ENCODE results near the gene PFKP.

The PFKP gene

GRCh38 chr10:3034616-3035015, 32.7 kb upstream of the PFKP start:
- Histone ChIP-seq H3K4me3 (ENCODE audit: low read depth, low read length) (no peak overlapping the region), H3K36me3 (no peaks in the 10 kb centered on the region), H3K27me3 (no peaks in the 10 kb centered on the region), H3K9me3 (no peaks in the 10 kb centered on the region), H3K4me1 (no peaks in the 10 kb centered on the region)
- TF ChIP-seq CTCF (IDR thresholded peaks at IDR 0.05; ENCODE audit: low read depth, low read length): no peak
- no peak for DNase-seq

- Histone ChIP-seq H3K27me3 (no peaks in the 10 kb centered on the region), H3K4me3 (ENCODE audit: low read depth, low read length) (no peak overlapping the region), H3K9me3 (no peaks in the 10 kb centered on the region), H3K4me1 (no peaks in the 10 kb centered on the region), H3K36me3 (no peaks in the 10 kb centered on the region)
- TF ChIP-seq CTCF (IDR thresholded peaks at IDR 0.05; ENCODE audit: low read depth, low read length): no peak
- DNase-seq: no peak
Measured at GRCh38 chr10:3036155-3037021, 31.0 kb upstream of the PFKP start.

- TF ChIP-seq CTCF (IDR thresholded peaks at IDR 0.05; ENCODE audit: low read depth, low read length): no peak
- H3K4me1 ChIP-seq: no peaks in the 10 kb centered on the region
Measured at GRCh38 chr10:3037182-3037581, 30.2 kb upstream of the PFKP start.

GRCh38 chr10:3040069-3040468, 27.3 kb upstream of the PFKP start:
- Histone ChIP-seq H3K4me3 (ENCODE audit: low read depth, low read length) (no peak overlapping the region), H3K36me3 (no peaks in the 10 kb centered on the region), H3K9me3 (no peaks in the 10 kb centered on the region), H3K4me1 (no peaks in the 10 kb centered on the region), H3K27me3 (no peaks in the 10 kb centered on the region)
- no peak for TF ChIP-seq CTCF (IDR thresholded peaks at IDR 0.05; ENCODE audit: low read depth, low read length)
- DNase-seq: no peak

More at GRCh38 chr10:3037182-3037581, 30.2 kb upstream of the PFKP start:
- no peak for DNase-seq
- Histone ChIP-seq H3K9me3 (no peaks in the 10 kb centered on the region), H3K27me3 (no peaks in the 10 kb centered on the region), H3K4me3 (ENCODE audit: low read depth, low read length) (no peak overlapping the region), H3K36me3 (no peaks in the 10 kb centered on the region)

GRCh38 chr10:3042589-3042988, 24.8 kb upstream of the PFKP start:
- TF ChIP-seq CTCF (IDR thresholded peaks at IDR 0.05; ENCODE audit: low read depth, low read length): no peak
- H3K4me1 ChIP-seq: no peaks in the 10 kb centered on the region
- H3K4me3 ChIP-seq (ENCODE audit: low read depth, low read length): no peak overlapping the region
- no peak for DNase-seq
- no peaks in the 10 kb centered on the region for H3K36me3 ChIP-seq
- no peaks in the 10 kb centered on the region for H3K27me3 ChIP-seq
- H3K9me3 ChIP-seq: no peaks in the 10 kb centered on the region

Data from BE2C (cell line).